Measurements from ENCODE around the gene TRIM8.

The TRIM8 gene

GRCh38 chr10:102705531-102705930 lies 61.3 kb downstream of the TRIM8 start:
- no peak for DNase-seq

All from NCI-H1694 (cell line).